Measurements from ENCODE around the gene PRMT2. TPM values are rescaled to one million over a fixed set of nuclear protein-coding genes. Genes with fewer than 3 reads are reported as not detected.

PRMT2 gene
- total RNA-seq, 2 donors from 2014 or later = 63.2 to 77.3 TPM

Other genes starting within 250 kb of the PRMT2 start
- gene DIP2A, start 176.8 kb upstream of the PRMT2 start, total RNA-seq = 10 to 100 TPM; 46.3 to 48.3 TPM
- 1 to 10 TPM; 1.0 to 7.4 TPM for gene S100B, start 30.6 kb upstream of the PRMT2 start, total RNA-seq

Data from left colon (tissue), 2 donors.